Suprapubic skin (tissue), 4 donors: ENCODE data around the gene NUDT4B.
"Not testable (repeated sequence)": the region's sequence is repeated elsewhere in the genome, so short reads cannot be mapped to it uniquely, and the experiment has no call there.

Experiments used
- CTCF ChIP-seq, 2 donors: fragments of 200-600 bp in 1 of 2; fragments of 450-650 bp in 1 of 2; sonication (generic) in 1 of 2; IDR thresholded peaks; one replicate each; pipeline ENCODE4 v1.5.1; 2016 to 2019; ENCODE audit warnings: antibody characterized with exemption in 2 of 2, mild to moderate bottlenecking in 1 of 2, moderate library complexity in 1 of 2
- POLR2A ChIP-seq, 2 donors: fragments of 450-650 bp; IDR thresholded peaks; one replicate each; pipeline ENCODE4 v1.6.1; 2017; ENCODE audit warnings: antibody characterized with exemption in 2 of 2, mild to moderate bottlenecking in 2 of 2, moderate library complexity in 2 of 2
- POLR2AphosphoS5 ChIP-seq, 3 donors: sonication (generic); formaldehyde crosslinking; IDR thresholded peaks; one replicate each; pipeline ENCODE4 v1.6.1; 2017; ENCODE audit warnings: antibody characterized with exemption in 3 of 3

- not testable (repeated sequence) for TF ChIP-seq CTCF, POLR2A, POLR2AphosphoS5 (IDR thresholded peaks at IDR 0.05)
These were observed 11.2 kb downstream of the NUDT4B start for GRCh38 chr1:148759749-148760148.
